Aorta (tissue), 5 donors: ENCODE data around the gene MECR. TPM values are rescaled to one million over a fixed set of nuclear protein-coding genes. Genes with fewer than 3 reads are reported as not detected.

ENCODE experiments used
- ATAC-seq: fragments of 200-7000 bp; cut with Tn5 transposase; one replicate; pipeline ENCODE4 v1.9.1; 2022; ENCODE audit warnings: moderate library complexity; ENCODE audit not compliant: low FRiP score
- DNase-seq, 2 donors: peaks; one replicate each; pipeline ENCODE4 v3.0.0-alpha.2; 2020
- H3K27ac ChIP-seq, 2 donors: one replicate each; pipeline ENCODE4 v1.5.1; 2013; ENCODE audit warnings: low read length in 2 of 2, mild to moderate bottlenecking in 2 of 2, moderate library complexity in 2 of 2, control low read depth in 1 of 2, inconsistent platforms in 1 of 2, low read depth in 1 of 2
- H3K27me3 ChIP-seq, 2 donors: one replicate each; pipeline ENCODE4 v1.6.1; 2013; ENCODE audit warnings: control low read depth in 1 of 2, low read length in 1 of 2, mild to moderate bottlenecking in 1 of 2, moderate library complexity in 1 of 2; ENCODE audit not compliant: insufficient read depth in 2 of 2, control insufficient read depth in 1 of 2
- H3K36me3 ChIP-seq, 2 donors: one replicate each; pipeline ENCODE4 v1.6.1; 2013; ENCODE audit warnings: control low read depth in 1 of 2, low read length in 1 of 2, mild to moderate bottlenecking in 1 of 2; ENCODE audit not compliant: insufficient read depth in 2 of 2, control insufficient read depth in 1 of 2
- H3K4me1 ChIP-seq, 2 donors: one replicate each; pipeline ENCODE4 v1.6.1; 2013; ENCODE audit warnings: low read length in 2 of 2, control low read depth in 1 of 2, mild to moderate bottlenecking in 1 of 2, moderate library complexity in 1 of 2; ENCODE audit not compliant: insufficient read depth in 2 of 2, control insufficient read depth in 1 of 2
- H3K4me3 ChIP-seq, 2 donors: one replicate each; pipeline ENCODE4 v1.5.1; 2013; ENCODE audit warnings: low read length in 2 of 2, control low read depth in 1 of 2, mild to moderate bottlenecking in 1 of 2
- H3K9me3 ChIP-seq: one replicate; pipeline ENCODE4 v1.6.1; 2013; ENCODE audit warnings: mild to moderate bottlenecking, low read length; ENCODE audit not compliant: control insufficient read depth
- WGBS, 2 donors: extraction: QIAGEN DNeasy Blood & Tissue Kit; methylation state at CpG; one replicate each; pipeline ENCODE4 v1.1.7; 2013; 5-methylcytosine and 5-hydroxymethylcytosine counted together
- intact Hi-C, 2 donors: fragments of 100-400 bp; cut with DNase I; formaldehyde crosslinking; loops; one replicate each; pipeline versions ENCODE4 v1.14.2 to v1.15.0; 2022
- long read RNA-seq, 2 donors: library from polyadenylated mRNA; unstranded; transcript quantifications; one replicate each; pipeline ENCODE4 v2.0.0, GENCODE V29; 2020 to 2021
- polyA plus RNA-seq, 2 donors: library from polyadenylated mRNA; stranded (reverse); fragments of 200-250 nt; gene quantifications; one replicate each; pipeline ENCODE4 v1.2.3, GENCODE V29; 2013
- total RNA-seq, 2 donors: library from RNA; stranded (reverse); fragmentation: NEBNext Ultra II Directional; extraction: Animal tissue kit (Norgen Biotek cat#: 25700); gene quantifications; one replicate each; pipeline ENCODE4 v1.2.1, GENCODE V29; 2021
- donor health status: healthy with polysubstance abuse.
- donor health status: Bipolar disorder and iron deficiency.
- donor health status: DM: no; HTN: no; CAD: no.
- donor health status: DM: no; HTN: no; CAD: no.
- donor health status: DM: yes; HTN: yes; CAD: no.

The MECR gene
- total RNA-seq, result 10 to 100 TPM; 18.0 to 22.5 TPM
- 10 to 100 TPM; 14.7 to 20.8 TPM for polyA plus RNA-seq
- long read RNA-seq, donor 1, transcript MECR-201 (10 exons, 1,353 nt), result major isoform, 48 of 92 reads
- long read RNA-seq, donor 1, partial matches to known transcripts, result 12 of 92 reads
- long read RNA-seq, donor 1, other reads (novel, unspliced or antisense), result 28 of 92 reads
- long read RNA-seq, donor 2, transcript MECR-201 (10 exons, 1,353 nt), result major isoform, 6 of 17 reads
- long read RNA-seq, donor 2, partial matches to known transcripts, result 5 of 17 reads
- long read RNA-seq, donor 2, other reads (novel, unspliced or antisense), result 5 of 17 reads

GRCh38 chr1:29230553-29231378 is at the start of gene MECR:
Gene MECR, minus strand, starts transcription at chr1:29230934. Its CDS starts 28 bp downstream, at chr1:29230906.
- H3K27me3 ChIP-seq, result no peaks in the 10 kb centered on the region
- DNase-seq, result peak; percentile 95 to 98
- H3K27ac ChIP-seq, result peak within 1 kb of the TSS; percentile 18 to 22
- intact Hi-C loops, result loop anchor here (5.0 to 10.0 kb wide), 4 partner anchors 224 to 1477 kb away; no protein-coding TSS in a partner anchor
- H3K4me1 ChIP-seq, result no peaks in the 10 kb centered on the region
- peak within 1 kb of the TSS; percentile 68 to 77 for H3K4me3 ChIP-seq
- no peaks in the 10 kb centered on the region for H3K9me3 ChIP-seq
- no peaks in the 10 kb centered on the region for H3K36me3 ChIP-seq
- WGBS, 2 donors, result 2% methylated on average over 52 of the region's 52 CpGs
- peak; percentile 98 for ATAC-seq

- no peak for DNase-seq
- H3K27ac ChIP-seq, result no peak overlapping the region
- H3K36me3 ChIP-seq, result peaks cover 0 to 2% of the 10 kb centered on the region in 2 donors
- H3K9me3 ChIP-seq, result no peaks in the 10 kb centered on the region
- intact Hi-C loops, result no loop called here
- H3K27me3 ChIP-seq, result no peaks in the 10 kb centered on the region
- no peaks in the 10 kb centered on the region for H3K4me1 ChIP-seq
- 89% methylated on average over 9 to 11 of the region's 11 CpGs for WGBS, 2 donors
- H3K4me3 ChIP-seq, result no peak overlapping the region
- ATAC-seq, result no peak
Observed at GRCh38 chr1:29279951-29280391, 49.2 kb upstream of the MECR start.

GRCh38 chr1:29279406-29279805 is 48.7 kb upstream of the MECR start:
- ATAC-seq (no peak), DNase-seq (no peak)
- Histone ChIP-seq H3K36me3 (peaks cover 0 to 2% of the 10 kb centered on the region in 2 donors), H3K9me3 (no peaks in the 10 kb centered on the region), H3K4me3 (no peak overlapping the region), H3K27ac (no peak overlapping the region), H3K4me1 (no peaks in the 10 kb centered on the region), H3K27me3 (no peaks in the 10 kb centered on the region)
- WGBS, 2 donors, result 88 to 93% methylated on average over 13 of the region's 13 CpGs
- intact Hi-C loops, result no loop called here

DNA sequence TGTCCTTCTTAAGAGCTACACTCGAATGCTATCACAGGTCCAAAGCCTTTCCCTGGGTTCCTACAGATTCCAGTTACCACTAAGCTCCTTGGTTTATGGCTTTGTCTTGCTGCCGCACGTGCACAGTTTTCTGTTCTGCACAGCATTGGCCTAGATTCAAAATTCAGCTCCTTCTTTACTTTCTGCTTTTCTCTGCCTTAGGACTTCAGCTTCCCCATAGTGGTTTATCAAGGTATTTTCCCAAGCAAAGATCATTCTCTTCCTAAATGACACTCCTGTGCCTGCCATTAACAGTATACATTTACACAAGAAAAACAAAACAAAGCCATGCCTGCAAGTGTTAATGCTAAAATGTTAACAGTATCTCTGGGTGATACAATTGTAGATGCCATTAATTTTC is 47.4 kb upstream of the MECR start:
- Histone ChIP-seq H3K27me3 (no peaks in the 10 kb centered on the region), H3K4me3 (no peak overlapping the region), H3K9me3 (no peaks in the 10 kb centered on the region), H3K36me3 (peaks cover 0 to 2% of the 10 kb centered on the region in 2 donors), H3K27ac (no peak overlapping the region), H3K4me1 (no peaks in the 10 kb centered on the region)
- ATAC-seq (no peak), DNase-seq (no peak)
- intact Hi-C loops, result no loop called here
- WGBS, 2 donors, result 64 to 88% methylated on average over 3 of the region's 3 CpGs

GRCh38 chr1:29275435-29275834 is 44.7 kb upstream of the MECR start:
- Histone ChIP-seq H3K9me3 (no peaks in the 10 kb centered on the region), H3K27me3 (no peaks in the 10 kb centered on the region), H3K27ac (no peak overlapping the region), H3K4me1 (no peaks in the 10 kb centered on the region), H3K36me3 (peaks cover 0 to 2% of the 10 kb centered on the region in 2 donors), H3K4me3 (no peak overlapping the region)
- ATAC-seq, result no peak
- no peak for DNase-seq
- intact Hi-C loops, result no loop called here
- 92 to 95% methylated on average over 14 of the region's 14 CpGs for WGBS, 2 donors

GRCh38 chr1:29272147-29272907 is 41.6 kb upstream of the MECR start:
- DNase-seq (no peak), ATAC-seq (no peak)
- no peaks in the 10 kb centered on the region for H3K4me1 ChIP-seq
- no peaks in the 10 kb centered on the region for H3K9me3 ChIP-seq
- intact Hi-C loops, result no loop called here
- no peak overlapping the region for H3K27ac ChIP-seq
- no peak overlapping the region for H3K4me3 ChIP-seq
- H3K36me3 ChIP-seq, result peaks cover 0 to 4% of the 10 kb centered on the region in 2 donors
- H3K27me3 ChIP-seq, result no peaks in the 10 kb centered on the region
- WGBS, 2 donors, result 80 to 82% methylated on average over 6 of the region's 6 CpGs

DNA sequence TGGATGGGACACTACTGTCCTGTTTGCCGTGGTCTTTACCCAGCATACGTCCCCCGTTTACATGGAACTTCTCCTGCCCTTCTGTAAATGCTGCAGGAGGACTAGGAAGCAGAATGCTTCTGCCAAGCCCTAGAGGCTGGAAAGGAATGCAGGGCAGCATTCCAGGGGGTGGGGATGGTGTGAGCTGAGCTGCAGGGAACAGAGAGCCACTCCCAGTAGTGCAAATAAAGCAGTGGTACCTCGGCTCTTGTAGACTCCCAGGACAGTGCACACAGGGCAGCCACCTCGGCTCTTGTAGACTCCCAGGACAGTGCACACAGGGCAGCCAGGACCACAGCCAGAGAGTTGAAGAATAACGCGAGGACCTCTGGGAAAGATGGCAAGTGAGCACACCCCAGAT is 41.0 kb upstream of the MECR start:
- ATAC-seq (peak; percentile 73), DNase-seq (peak; percentile 77 to 84)
- intact Hi-C loops, result no loop called here
- Histone ChIP-seq H3K36me3 (peaks cover 0 to 4% of the 10 kb centered on the region in 2 donors), H3K27me3 (no peaks in the 10 kb centered on the region), H3K27ac (no peak overlapping the region), H3K9me3 (no peaks in the 10 kb centered on the region), H3K4me1 (no peaks in the 10 kb centered on the region), H3K4me3 (no peak overlapping the region)
- 3 to 4% methylated on average over 7 of the region's 7 CpGs for WGBS, 2 donors

DNA sequence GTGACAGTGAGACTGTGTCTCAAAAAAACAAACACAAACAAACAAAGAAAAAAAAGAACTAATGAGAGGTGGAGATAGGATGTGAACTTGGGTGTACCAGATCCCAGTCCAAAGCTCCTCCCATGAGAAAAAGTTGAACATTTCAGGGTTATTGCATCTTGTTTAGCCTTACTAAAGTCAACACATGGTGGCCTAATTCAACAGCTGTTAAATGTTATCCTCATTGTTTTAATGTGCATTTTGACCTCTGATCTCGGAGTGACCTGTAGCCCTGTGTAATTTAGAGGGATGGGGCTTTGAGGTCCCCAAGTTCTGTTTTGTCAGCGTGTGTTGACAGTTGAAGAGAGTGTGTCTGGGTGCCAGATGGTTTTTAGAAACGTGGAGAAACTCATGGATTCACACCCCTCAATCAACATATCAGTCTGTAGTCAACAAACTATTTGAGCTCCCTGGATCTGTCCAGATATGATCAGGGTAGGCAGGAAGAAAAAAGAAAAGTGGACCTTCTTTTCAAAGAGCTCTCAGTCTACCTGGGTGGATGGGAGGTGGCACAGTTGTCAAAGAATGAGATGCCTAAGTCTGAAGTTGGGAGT is 40.3 kb upstream of the MECR start:
- intact Hi-C loops, result no loop called here

More for the DNA sequence above, 40.3 kb upstream of the MECR start:
- ATAC-seq (no peak), DNase-seq (no peak)
- Histone ChIP-seq H3K4me1 (no peaks in the 10 kb centered on the region), H3K9me3 (no peaks in the 10 kb centered on the region), H3K27ac (no peak overlapping the region), H3K4me3 (no peak overlapping the region), H3K36me3 (peaks cover 0 to 4% of the 10 kb centered on the region in 2 donors), H3K27me3 (no peaks in the 10 kb centered on the region)
- WGBS, 2 donors, result 75 to 82% methylated on average over 3 of the region's 3 CpGs
